HepG2 (cell line): ENCODE data around the gene AMD1. TPM values are rescaled to one million over a fixed set of nuclear protein-coding genes. Genes with fewer than 3 reads are reported as not detected.

Source experiments
- ELK4 ChIP-seq: sonication (generic); formaldehyde crosslinking; IDR thresholded peaks from 2 replicates; pipeline ENCODE4 v1.9.0; 2021; ENCODE audit warnings: missing genetic modification reagents, borderline replicate concordance
- ETS1 ChIP-seq: sonication (generic); formaldehyde crosslinking; IDR thresholded peaks from 2 replicates; pipeline ENCODE4 v1.4.0; 2020; ENCODE audit warnings: missing genetic modification reagents
- FOXO4 ChIP-seq: sonication (generic); formaldehyde crosslinking; conservative IDR thresholded peaks from 2 replicates; pipeline ENCODE4 v1.8.1; 2023; ENCODE audit warnings: missing genetic modification reagents
- HBP1 ChIP-seq: IDR thresholded peaks from 2 replicates; pipeline ENCODE4 v1.6.1; 2016; ENCODE audit warnings: low read depth, control low read depth
- HDAC1 ChIP-seq: sonication (generic); formaldehyde crosslinking; IDR thresholded peaks from 2 replicates; pipeline ENCODE4 v1.5.1; 2020; ENCODE audit warnings: mild to moderate bottlenecking, missing genetic modification reagents
- HMG20B ChIP-seq: conservative IDR thresholded peaks from 2 replicates; pipeline ENCODE4 v1.6.1; 2016; ENCODE audit warnings: missing genetic modification reagents, missing compliant biosample characterization
- MLLT10 ChIP-seq: sonication (generic); formaldehyde crosslinking; IDR thresholded peaks from 2 replicates; pipeline ENCODE4 v1.4.0; 2020; ENCODE audit warnings: missing genetic modification reagents
- SALL2 ChIP-seq: sonication (generic); formaldehyde crosslinking; IDR thresholded peaks from 2 replicates; pipeline ENCODE4 v1.8.1; 2023; ENCODE audit warnings: mild to moderate bottlenecking, missing genetic modification reagents, inconsistent platforms
- SPEN ChIP-seq: sonication (generic); formaldehyde crosslinking; IDR thresholded peaks from 2 replicates; pipeline ENCODE4 v1.5.1; 2020; ENCODE audit warnings: low read depth, mild to moderate bottlenecking, missing genetic modification reagents
- TFDP1 ChIP-seq: IDR thresholded peaks from 2 replicates; pipeline ENCODE4 v1.6.1; 2016; ENCODE audit warnings: missing compliant biosample characterization, missing genetic modification reagents, borderline replicate concordance
- ZBTB46 ChIP-seq: sonication (generic); formaldehyde crosslinking; IDR thresholded peaks from 2 replicates; pipeline ENCODE4 v1.4.0; 2020; ENCODE audit warnings: mild to moderate bottlenecking, missing genetic modification reagents, borderline replicate concordance
- ZNF205 ChIP-seq: IDR thresholded peaks from 2 replicates; pipeline ENCODE4 v1.6.1; 2018; ENCODE audit warnings: missing biosample characterization, missing genetic modification reagents
- ZNF235 ChIP-seq: sonication (generic); formaldehyde crosslinking; IDR thresholded peaks from 2 replicates; pipeline ENCODE4 v1.8.1; 2023; ENCODE audit warnings: mild to moderate bottlenecking, missing genetic modification reagents, borderline replicate concordance
- ZNF275 ChIP-seq: sonication (generic); formaldehyde crosslinking; IDR thresholded peaks from 2 replicates; pipeline ENCODE4 v1.8.0; 2022; ENCODE audit warnings: missing genetic modification reagents, mild to moderate bottlenecking, inconsistent platforms, borderline replicate concordance
- ZNF580 ChIP-seq: IDR thresholded peaks from 2 replicates; pipeline ENCODE4 v1.6.1; 2016; ENCODE audit warnings: low read depth, borderline replicate concordance
- ZNF598 ChIP-seq: sonication (generic); formaldehyde crosslinking; IDR thresholded peaks from 2 replicates; pipeline ENCODE4 v1.5.1; 2020; ENCODE audit warnings: mild to moderate bottlenecking, missing genetic modification reagents, borderline replicate concordance
- ZNF615 ChIP-seq: sonication (generic); formaldehyde crosslinking; IDR thresholded peaks from 2 replicates; pipeline ENCODE4 v1.5.0; 2020; ENCODE audit warnings: mild to moderate bottlenecking, missing genetic modification reagents, borderline replicate concordance
- polyA plus RNA-seq, 8 experiments: library from polyadenylated mRNA; depleted of rRNA in 3 of 8; stranded (reverse) in 7 of 8; unstranded in 1 of 8; fragments of >200 nt; fragmentation: Illumina TruSeq in 4 of 8; extraction: Trizol in 4 of 8; gene quantifications; 2 replicates each; pipeline versions ENCODE4 v1.2.1 to v1.2.3, GENCODE V29; 2011 to 2016; ENCODE audit warnings: low read depth in 4 of 8, missing spikeins in 1 of 8, mixed read lengths in 1 of 8; ENCODE audit not compliant: insufficient read depth in 1 of 8
- total RNA-seq, 5 experiments: library from RNA; depleted of rRNA; stranded (reverse); fragments of >200 nt; fragmentation: Illumina TruSeq; extraction: Trizol; gene quantifications; 2 replicates each; pipeline ENCODE4 v1.2.3, GENCODE V29; 2016; ENCODE audit warnings: low read depth in 1 of 5

AMD1 gene
- total and polyA plus RNA-seq, 2 of the 13 experiments (the other 11 are each of a cell fraction or from before 2014, with no cell fraction given): 108 to 123 TPM

GRCh38 chr6:110873981-110874879 lies at the start of gene AMD1 (continued):
- peak; percentile 77 for TF ChIP-seq HBP1 (CRISPR knock-in tag)
- no peak for TF ChIP-seq ETS1
- peak; percentile 58 for TF ChIP-seq SPEN (CRISPR knock-in tag)
- TF ChIP-seq SALL2: peak; percentile 59; the same call in 1 of the 2 replicates
- no peak for TF ChIP-seq ZNF275
- TF ChIP-seq ZNF235 (CRISPR knock-in tag): no peak
- no peak; the same call in 1 of the 2 replicates for TF ChIP-seq ZNF598 (CRISPR knock-in tag)
- TF ChIP-seq HMG20B (CRISPR knock-in tag): no peak
- no peak for TF ChIP-seq FOXO4 (CRISPR knock-in tag)
- TF ChIP-seq ZBTB46 (CRISPR knock-in tag): no peak
- TF ChIP-seq TFDP1 (CRISPR knock-in tag): peak; percentile 60; the same call in 1 of the 2 replicates
- TF ChIP-seq MLLT10 (CRISPR knock-in tag): no peak
- TF ChIP-seq ZNF205: 0 out of 2 replicates have a peak, but pooled peaks have one; percentile 65
- TF ChIP-seq ZNF615 (CRISPR knock-in tag): no peak
- TF ChIP-seq ZNF580 (CRISPR knock-in tag): peak; percentile 97; the same call in 1 of the 2 replicates
- no peak for TF ChIP-seq ELK4 (CRISPR knock-in tag)
- TF ChIP-seq HDAC1 (CRISPR knock-in tag): peak; percentile 71
